Eye (tissue), 1 donor: ENCODE data around the gene HSPB6.

ENCODE experiments used
- DNase-seq: peaks from one replicate; pipeline ENCODE4 v3.0.0-alpha.2; 2015

The HSPB6 gene

GRCh38 chr19:35714601-35715354 is 42.1 kb downstream of the HSPB6 start:
- DNase-seq: no peak

GRCh38 chr19:35713904-35714495 is 42.8 kb downstream of the HSPB6 start:
- no peak for DNase-seq

GRCh38 chr19:35713506-35713850 is 43.4 kb downstream of the HSPB6 start:
- no peak for DNase-seq

- DNase-seq: no peak
Measured at GRCh38 chr19:35712567-35713505, 44.0 kb downstream of the HSPB6 start.

GRCh38 chr19:35710784-35711723 is 45.8 kb downstream of the HSPB6 start:
- no peak for DNase-seq

GRCh38 chr19:35708391-35708790 is 48.4 kb downstream of the HSPB6 start:
- no peak for DNase-seq
